OCI-LY1 (cell line): ENCODE data around the gene DPP6.

Source experiments
- EZH2 ChIP-seq: fragments of 200-600 bp; sonication (generic), shearing (Covaris generic); IDR thresholded peaks from 2 replicates; pipeline ENCODE4 v1.8.0; 2017; ENCODE audit warnings: borderline replicate concordance, mixed run types, mild to moderate bottlenecking, antibody characterized with exemption, low read length, moderate library complexity, mixed read lengths
- TF ChIP-seq, protein P1 (sequence below): fragments of 200-600 bp; sonication (generic), shearing (Covaris generic); IDR thresholded peaks from 2 replicates; pipeline ENCODE4 v1.5.1; 2017; ENCODE audit warnings: mild to moderate bottlenecking, antibody characterized with exemption, low read length, moderate library complexity, mixed read lengths

DNA sequence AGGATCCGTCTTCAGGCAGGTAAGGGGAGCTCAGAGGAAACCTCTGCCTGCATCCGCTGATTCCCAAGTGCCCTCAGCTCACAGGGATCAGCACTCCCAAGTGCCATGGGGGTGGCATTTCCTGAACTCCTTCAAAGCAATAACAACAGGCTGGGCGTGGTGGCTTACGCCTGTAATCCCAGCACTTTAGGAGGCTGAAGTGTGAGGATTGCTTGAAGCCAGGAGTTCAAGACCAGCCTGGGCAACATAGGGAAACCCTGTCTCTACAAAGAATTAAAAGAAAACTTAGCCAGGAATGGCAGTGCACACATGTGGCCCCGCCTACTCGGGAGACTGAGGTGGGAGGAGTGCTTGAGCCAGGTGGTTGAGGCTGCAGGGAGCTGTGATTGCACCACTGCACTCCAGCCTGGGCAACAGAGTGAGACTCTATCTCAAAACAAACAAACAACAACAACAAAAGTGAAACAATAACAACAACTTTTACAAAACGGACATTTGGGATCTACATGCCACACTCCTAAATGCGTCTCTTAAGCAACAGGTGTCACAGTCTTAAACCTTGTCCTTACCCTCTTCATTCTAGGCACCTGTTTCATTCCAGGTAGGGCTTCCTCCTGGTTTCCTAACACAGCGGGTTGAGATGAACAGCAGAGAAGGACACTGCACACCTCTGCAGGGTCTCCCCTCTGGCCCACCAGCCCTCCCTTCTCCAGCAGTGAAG is 877.0 kb downstream of the DPP6 start:
- TF ChIP-seq, protein P1, sequence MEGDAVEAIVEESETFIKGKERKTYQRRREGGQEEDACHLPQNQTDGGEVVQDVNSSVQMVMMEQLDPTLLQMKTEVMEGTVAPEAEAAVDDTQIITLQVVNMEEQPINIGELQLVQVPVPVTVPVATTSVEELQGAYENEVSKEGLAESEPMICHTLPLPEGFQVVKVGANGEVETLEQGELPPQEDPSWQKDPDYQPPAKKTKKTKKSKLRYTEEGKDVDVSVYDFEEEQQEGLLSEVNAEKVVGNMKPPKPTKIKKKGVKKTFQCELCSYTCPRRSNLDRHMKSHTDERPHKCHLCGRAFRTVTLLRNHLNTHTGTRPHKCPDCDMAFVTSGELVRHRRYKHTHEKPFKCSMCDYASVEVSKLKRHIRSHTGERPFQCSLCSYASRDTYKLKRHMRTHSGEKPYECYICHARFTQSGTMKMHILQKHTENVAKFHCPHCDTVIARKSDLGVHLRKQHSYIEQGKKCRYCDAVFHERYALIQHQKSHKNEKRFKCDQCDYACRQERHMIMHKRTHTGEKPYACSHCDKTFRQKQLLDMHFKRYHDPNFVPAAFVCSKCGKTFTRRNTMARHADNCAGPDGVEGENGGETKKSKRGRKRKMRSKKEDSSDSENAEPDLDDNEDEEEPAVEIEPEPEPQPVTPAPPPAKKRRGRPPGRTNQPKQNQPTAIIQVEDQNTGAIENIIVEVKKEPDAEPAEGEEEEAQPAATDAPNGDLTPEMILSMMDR = no peak
- TF ChIP-seq EZH2 = no peak
